ENCODE data around the gene MPRIP. TPM values are rescaled to one million over a fixed set of nuclear protein-coding genes. Genes with fewer than 3 reads are reported as not detected.

The MPRIP gene
- total RNA-seq, 6 experiments from 2014 or later = 39.0 to 97.6 (median 76.7) TPM

DNA sequence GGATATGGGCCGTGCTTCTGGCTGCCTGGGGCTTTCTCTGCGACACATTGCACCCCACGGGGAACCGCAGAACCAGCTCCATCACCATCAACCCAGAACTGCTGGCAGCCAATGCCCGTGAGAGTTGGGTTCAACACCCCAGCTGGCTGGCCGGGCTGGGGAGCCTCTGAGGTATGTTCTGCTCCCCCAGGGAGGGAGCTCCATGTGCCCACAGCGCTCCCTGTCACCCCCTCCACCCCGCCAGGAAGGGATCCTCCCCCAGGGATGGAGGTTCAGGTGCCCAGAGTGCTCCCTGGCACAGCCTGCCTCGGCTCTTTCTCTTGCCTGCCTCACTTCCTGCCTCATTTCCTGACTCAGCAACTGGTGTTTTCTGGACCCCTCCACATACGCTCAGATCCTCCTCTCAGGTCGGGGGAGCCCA is 24.2 kb upstream of the MPRIP start:
- intact Hi-C loops (cut with DNase I) = no loop called here
- no peaks in the 10 kb centered on the region for H3K9me3 ChIP-seq
- H3K27me3 ChIP-seq = no peaks in the 10 kb centered on the region
- H3K36me3 ChIP-seq = no peaks in the 10 kb centered on the region
- H3K27ac ChIP-seq = no peak overlapping the region
- no peaks in the 10 kb centered on the region for H3K4me1 ChIP-seq
- WGBS (ENCODE audit: insufficient coverage, low coverage, low lambda C conversion rate, missing lambda C conversion rate) = 27% methylated on average over 2 of the region's 11 CpGs
- DNase-seq (peak in 1 of 3 donors; percentile 28), ATAC-seq (no peak)
- no peak overlapping the region for H3K4me3 ChIP-seq
- TF ChIP-seq, protein P1, sequence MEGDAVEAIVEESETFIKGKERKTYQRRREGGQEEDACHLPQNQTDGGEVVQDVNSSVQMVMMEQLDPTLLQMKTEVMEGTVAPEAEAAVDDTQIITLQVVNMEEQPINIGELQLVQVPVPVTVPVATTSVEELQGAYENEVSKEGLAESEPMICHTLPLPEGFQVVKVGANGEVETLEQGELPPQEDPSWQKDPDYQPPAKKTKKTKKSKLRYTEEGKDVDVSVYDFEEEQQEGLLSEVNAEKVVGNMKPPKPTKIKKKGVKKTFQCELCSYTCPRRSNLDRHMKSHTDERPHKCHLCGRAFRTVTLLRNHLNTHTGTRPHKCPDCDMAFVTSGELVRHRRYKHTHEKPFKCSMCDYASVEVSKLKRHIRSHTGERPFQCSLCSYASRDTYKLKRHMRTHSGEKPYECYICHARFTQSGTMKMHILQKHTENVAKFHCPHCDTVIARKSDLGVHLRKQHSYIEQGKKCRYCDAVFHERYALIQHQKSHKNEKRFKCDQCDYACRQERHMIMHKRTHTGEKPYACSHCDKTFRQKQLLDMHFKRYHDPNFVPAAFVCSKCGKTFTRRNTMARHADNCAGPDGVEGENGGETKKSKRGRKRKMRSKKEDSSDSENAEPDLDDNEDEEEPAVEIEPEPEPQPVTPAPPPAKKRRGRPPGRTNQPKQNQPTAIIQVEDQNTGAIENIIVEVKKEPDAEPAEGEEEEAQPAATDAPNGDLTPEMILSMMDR (IDR thresholded peaks at IDR 0.05) = no peak
- no peak for TF ChIP-seq POLR2A (IDR thresholded peaks at IDR 0.05)

DNA sequence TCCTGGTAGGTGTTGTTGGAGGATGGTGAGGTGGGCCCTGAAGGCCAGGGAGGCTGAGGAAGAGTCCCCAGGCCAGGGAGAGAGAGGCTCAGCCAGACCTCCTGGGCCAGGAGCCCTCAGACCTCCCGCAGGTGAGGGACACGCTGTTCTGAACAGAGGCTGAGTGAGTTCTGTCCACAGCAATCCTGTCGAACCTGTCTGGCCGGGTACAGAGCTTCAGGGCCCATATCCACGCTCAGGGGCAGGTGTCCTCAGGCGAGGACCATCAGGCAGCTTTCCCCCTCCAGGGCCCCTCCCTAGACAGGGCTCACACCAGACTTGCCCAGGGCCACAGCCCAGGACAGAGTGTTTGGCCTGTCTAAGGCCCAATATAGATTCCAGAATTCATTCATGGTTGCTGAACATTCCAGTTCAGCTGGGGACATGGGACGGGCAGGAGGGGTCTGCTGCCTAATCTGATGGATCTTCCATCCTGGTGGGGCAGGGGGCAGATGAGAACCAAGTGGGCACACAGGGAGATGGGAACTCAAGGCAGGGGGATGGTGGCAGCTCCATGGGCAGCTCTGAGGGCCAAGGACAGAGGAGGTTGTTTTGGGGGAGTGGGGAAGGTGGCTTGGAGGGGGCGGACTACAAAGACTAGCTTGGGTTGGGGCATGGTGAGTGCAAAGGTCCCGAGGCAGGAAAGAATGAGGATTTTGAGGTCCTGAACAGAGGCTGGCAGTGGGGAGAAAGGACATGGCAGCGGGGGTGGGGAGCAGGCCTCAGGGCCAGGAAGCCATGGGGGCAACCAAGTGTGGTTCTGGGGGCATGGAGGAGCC is 23.4 kb upstream of the MPRIP start:
- H3K4me1 ChIP-seq = no peaks in the 10 kb centered on the region
- peak in 2 of 4 donors; percentile 26 to 42 for ATAC-seq
- H3K27ac ChIP-seq = no peak overlapping the region

DNA sequence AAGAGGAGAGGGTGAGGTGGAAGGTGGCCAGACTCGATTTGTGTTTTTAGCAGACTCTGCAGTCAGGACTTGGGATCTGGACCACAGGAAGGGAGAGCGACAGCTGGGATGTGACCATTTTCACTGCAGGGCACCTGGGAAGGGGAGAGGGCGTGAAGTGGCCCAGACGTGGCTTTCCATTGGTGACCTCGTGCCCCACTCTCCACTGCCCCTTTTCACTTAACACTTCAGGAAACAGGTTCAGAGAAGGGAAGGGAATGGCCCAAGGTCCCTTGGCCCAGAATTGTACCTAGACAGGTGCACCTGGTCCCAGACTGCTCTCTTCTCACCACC is 22.9 kb upstream of the MPRIP start:
- ATAC-seq = no peak
- Histone ChIP-seq H3K4me3 (no peak overlapping the region), H3K27ac (no peak overlapping the region), H3K36me3 (no peaks in the 10 kb centered on the region), H3K9me3 (no peaks in the 10 kb centered on the region), H3K27me3 (no peaks in the 10 kb centered on the region), H3K4me1 (no peaks in the 10 kb centered on the region)
- DNase-seq = no peak
- TF ChIP-seq, protein P1 (IDR thresholded peaks at IDR 0.05) = no peak
- no peak for TF ChIP-seq POLR2A (IDR thresholded peaks at IDR 0.05)
- WGBS (ENCODE audit: insufficient coverage, low coverage, low lambda C conversion rate, missing lambda C conversion rate) = 86% methylated on average over 4 of the region's 5 CpGs
- intact Hi-C loops (cut with DNase I) = no loop called here

More for the DNA sequence above, 23.4 kb upstream of the MPRIP start:
- WGBS (ENCODE audit: insufficient coverage, low coverage, low lambda C conversion rate, missing lambda C conversion rate) = 90% methylated on average over 4 of the region's 10 CpGs
- TF ChIP-seq, protein P1 (IDR thresholded peaks at IDR 0.05) = no peak
- TF ChIP-seq POLR2A (IDR thresholded peaks at IDR 0.05) = no peak
- intact Hi-C loops (cut with DNase I) = no loop called here
- Histone ChIP-seq H3K36me3 (no peaks in the 10 kb centered on the region), H3K9me3 (no peaks in the 10 kb centered on the region), H3K4me3 (no peak overlapping the region), H3K27me3 (no peaks in the 10 kb centered on the region)
- no peak for DNase-seq

DNA sequence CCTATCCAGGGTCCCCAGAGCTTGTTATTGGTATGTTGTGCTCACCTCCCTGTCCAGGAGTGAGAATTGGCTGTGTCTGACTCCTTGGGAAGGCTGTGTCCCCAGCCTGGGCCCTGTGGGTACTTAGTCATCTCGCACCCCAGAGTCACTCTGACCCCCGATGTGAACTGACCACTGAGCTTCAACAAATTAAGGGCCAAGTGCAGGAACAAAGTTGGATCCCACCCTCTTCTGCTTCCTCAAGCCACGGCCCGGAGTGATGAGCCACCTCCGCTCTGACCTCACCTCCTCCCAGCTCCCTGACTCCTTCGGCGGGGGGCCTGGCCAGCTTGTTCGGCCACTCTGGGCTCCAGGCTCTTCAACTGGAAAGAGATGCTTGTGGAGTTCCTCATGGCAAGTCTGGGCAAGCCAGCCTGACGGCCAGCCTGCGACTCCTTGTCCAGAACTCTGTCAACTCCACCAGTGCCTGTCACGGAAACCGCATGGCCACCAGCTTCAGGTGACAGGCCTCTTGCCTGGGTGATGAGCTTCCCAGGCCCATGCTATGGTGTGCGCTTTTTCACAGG is 22.3 kb upstream of the MPRIP start:
- Histone ChIP-seq H3K4me1 (no peaks in the 10 kb centered on the region), H3K27me3 (no peaks in the 10 kb centered on the region), H3K4me3 (no peak overlapping the region), H3K36me3 (no peaks in the 10 kb centered on the region), H3K27ac (no peak overlapping the region), H3K9me3 (no peaks in the 10 kb centered on the region)
- no CpG with 5 or more reads among the region's 13 CpGs for WGBS (ENCODE audit: insufficient coverage, low coverage, low lambda C conversion rate, missing lambda C conversion rate)
- no peak for ATAC-seq
- intact Hi-C loops (cut with DNase I) = no loop called here
- TF ChIP-seq POLR2A (IDR thresholded peaks at IDR 0.05) = no peak
- TF ChIP-seq, protein P1 (IDR thresholded peaks at IDR 0.05) = no peak
- DNase-seq = no peak
